Inflammatory macrophage treated with lipopolysaccharide for 4 hours (primary cell): ENCODE data around the gene FOS.
"Not testable (repeated sequence)": the region's sequence is repeated elsewhere in the genome, so short reads cannot be mapped to it uniquely, and the experiment has no call there.

Experiments
- DNase-seq: peaks from one replicate; pipeline ENCODE4 v3.0.0-alpha.2; 2020

The FOS gene

GRCh38 chr14:75295491-75296345, 17.1 kb downstream of the FOS start:
- DNase-seq, result peak; percentile 84

GRCh38 chr14:75297411-75298040, 18.9 kb downstream of the FOS start:
- DNase-seq, result peak; percentile 96

- DNase-seq, result peak; percentile 30
Observed at GRCh38 chr14:75298187-75298965, 19.7 kb downstream of the FOS start.

- peak; percentile 97 for DNase-seq
Observed at GRCh38 chr14:75299059-75299458, 20.4 kb downstream of the FOS start.

GRCh38 chr14:75299576-75299975, 20.9 kb downstream of the FOS start:
- DNase-seq, result no peak

- peak; percentile 94 for DNase-seq
Observed at GRCh38 chr14:75301666-75302325, 23.2 kb downstream of the FOS start.

GRCh38 chr14:75303381-75303789, 24.8 kb downstream of the FOS start:
- peak; percentile 70 for DNase-seq

GRCh38 chr14:75306410-75306809, 27.8 kb downstream of the FOS start:
- DNase-seq, result not testable (repeated sequence)

GRCh38 chr14:75306927-75307699, 28.5 kb downstream of the FOS start:
- DNase-seq, result no peak

- DNase-seq, result peak; percentile 78
Observed at GRCh38 chr14:75307700-75308379, 29.2 kb downstream of the FOS start.

- not testable (repeated sequence) for DNase-seq
Observed at GRCh38 chr14:75308991-75309390, 30.4 kb downstream of the FOS start.

GRCh38 chr14:75309561-75309960, 30.9 kb downstream of the FOS start:
- not testable (repeated sequence) for DNase-seq

- no peak for DNase-seq
Observed at GRCh38 chr14:75310295-75311111, 31.9 kb downstream of the FOS start.

GRCh38 chr14:75311356-75311755, 32.7 kb downstream of the FOS start:
- DNase-seq, result no peak

GRCh38 chr14:75312341-75312740, 33.7 kb downstream of the FOS start:
- DNase-seq, result peak; percentile 26

- DNase-seq, result peak; percentile 31
Observed at GRCh38 chr14:75313294-75313693, 34.7 kb downstream of the FOS start.

GRCh38 chr14:75315144-75315543, 36.5 kb downstream of the FOS start:
- no peak for DNase-seq

GRCh38 chr14:75317148-75317547, 38.5 kb downstream of the FOS start:
- no peak for DNase-seq

- no peak for DNase-seq
Observed at GRCh38 chr14:75318353-75318752, 39.7 kb downstream of the FOS start.

GRCh38 chr14:75319021-75319420, 40.4 kb downstream of the FOS start:
- no peak for DNase-seq

- no peak for DNase-seq
Observed at GRCh38 chr14:75320196-75320595, 41.6 kb downstream of the FOS start.
